Activated B cell treated with CpG ODN at 0.5 μM for 24 hours (primary cell): Measurements from ENCODE around the gene COL23A1. TPM values are rescaled to one million over a fixed set of nuclear protein-coding genes. Genes with fewer than 3 reads are reported as not detected.
A peak's percentile ranks its signal among the peaks of the same experiment; 100 is the strongest.

Experiments
- ATAC-seq: fragments of 200-7000 bp; cut with Tn5 transposase; one replicate; pipeline ENCODE4 v1.10.0; 2021; ENCODE audit warnings: low read depth, mild to moderate bottlenecking, moderate library complexity
- CTCF ChIA-PET: fragments of 350-600 bp; sonication (Branson Sonifier 250); formaldehyde crosslinking; loops from one replicate; lab custom pipeline; 2021; ENCODE audit warnings: antibody characterized with exemption; lab: Charles Lee
- POLR2A ChIA-PET: fragments of 350-600 bp; sonication (Branson Sonifier 250); formaldehyde crosslinking; loops from one replicate; lab custom pipeline; 2021; ENCODE audit warnings: antibody characterized with exemption; lab: Charles Lee
- DNase-seq: peaks from one replicate; pipeline ENCODE4 v3.0.0; 2022
- H3K27ac Mint-ChIP-seq: one replicate; pipeline ENCODE4 v1.8.0; 2020; ENCODE audit warnings: mixed read lengths
- H3K27me3 Mint-ChIP-seq: one replicate; pipeline ENCODE4 v1.8.0; 2021; ENCODE audit warnings: mixed read lengths
- H3K36me3 Mint-ChIP-seq: one replicate; pipeline ENCODE4 v1.8.0; 2021; ENCODE audit warnings: low read depth, mixed read lengths
- H3K4me1 Mint-ChIP-seq: one replicate; pipeline ENCODE4 v1.8.0; 2021; ENCODE audit warnings: mixed read lengths
- H3K4me3 Mint-ChIP-seq: one replicate; pipeline ENCODE4 v1.8.0; 2020; ENCODE audit warnings: mild to moderate bottlenecking, mixed read lengths
- H3K9me3 Mint-ChIP-seq: one replicate; pipeline ENCODE4 v1.8.0; 2020; ENCODE audit warnings: mixed read lengths
- CTCF ChIP-seq: fragments of 200-600 bp; IDR thresholded peaks from one replicate; pipeline ENCODE4 v1.8.0; 2022; ENCODE audit warnings: antibody characterized with exemption, mild to moderate bottlenecking
- intact Hi-C: fragments of 100-400 bp; cut with micrococcal nuclease; formaldehyde crosslinking; loops from one replicate; pipeline ENCODE4 v1.15.1; 2024
- total RNA-seq: library from RNA; stranded (reverse); gene quantifications from 2 replicates; pipeline ENCODE4 v1.2.3, GENCODE V29; 2022

The COL23A1 gene
- total RNA-seq, 1 donor from 2014 or later, result not detected

GRCh38 chr5:178252258-178252657 lies 337.9 kb downstream of the COL23A1 start:
- intact Hi-C loops, result no loop called here
- H3K4me1 Mint-ChIP-seq, result peaks cover 24% of the 10 kb centered on the region
- H3K4me3 Mint-ChIP-seq, result no peak overlapping the region
- H3K27me3 Mint-ChIP-seq, result no peaks in the 10 kb centered on the region
- ChIA-PET POLR2A (interaction anchor here (0.6 kb wide), 1 partner anchor 48 kb away, joined by 3 read pairs; the partner anchor contains the start of gene HNRNPAB), CTCF (interaction anchor here (1.0 kb wide), 1 partner anchor 9 kb away, joined by 3 read pairs; no protein-coding TSS in a partner anchor)
- DNase-seq, result no peak
- ATAC-seq, result no peak
- no peaks in the 10 kb centered on the region for H3K36me3 Mint-ChIP-seq
- TF ChIP-seq CTCF, result no peak
- H3K27ac Mint-ChIP-seq, result no peak overlapping the region
- no peaks in the 10 kb centered on the region for H3K9me3 Mint-ChIP-seq

- Mint-ChIP-seq H3K4me1 (peaks cover 22% of the 10 kb centered on the region), H3K36me3 (no peaks in the 10 kb centered on the region), H3K27ac (no peak overlapping the region), H3K4me3 (no peak overlapping the region), H3K9me3 (no peaks in the 10 kb centered on the region), H3K27me3 (no peaks in the 10 kb centered on the region)
- no peak for TF ChIP-seq CTCF
- CTCF ChIA-PET, result no interaction called here
- ATAC-seq (no peak), DNase-seq (no peak)
- POLR2A ChIA-PET, result interaction anchor here (1.1 to 2.1 kb wide), 3 partner anchors 9 to 17 kb away, joined by 3 to 11 read pairs (median 8); no protein-coding TSS in a partner anchor
- intact Hi-C loops, result no loop called here
Measured at GRCh38 chr5:178250263-178250662, 339.9 kb downstream of the COL23A1 start.

GRCh38 chr5:178249191-178249989 lies 340.8 kb downstream of the COL23A1 start:
- H3K4me3 Mint-ChIP-seq, result no peak overlapping the region
- peaks cover 19% of the 10 kb centered on the region for H3K4me1 Mint-ChIP-seq
- DNase-seq (no peak), ATAC-seq (peak; percentile 39)
- CTCF ChIA-PET, result no interaction called here
- H3K27ac Mint-ChIP-seq, result peak overlapping the region; percentile 46
- no peaks in the 10 kb centered on the region for H3K9me3 Mint-ChIP-seq
- H3K27me3 Mint-ChIP-seq, result no peaks in the 10 kb centered on the region
- no peaks in the 10 kb centered on the region for H3K36me3 Mint-ChIP-seq
- POLR2A ChIA-PET, result interaction anchor here (0.9 to 1.1 kb wide), 2 partner anchors 11 to 45 kb away, joined by 3 read pairs; partner anchors contain the start of gene HNRNPAB
- TF ChIP-seq CTCF, result no peak
- intact Hi-C loops, result no loop called here

GRCh38 chr5:178248750-178249149 lies 341.4 kb downstream of the COL23A1 start:
- H3K4me3 Mint-ChIP-seq, result no peak overlapping the region
- intact Hi-C loops, result no loop called here
- ChIA-PET POLR2A (interaction anchor here (0.9 kb wide), 1 partner anchor 44 kb away, joined by 3 read pairs; the partner anchor contains the start of gene HNRNPAB), CTCF (no interaction called here)
- no peak for TF ChIP-seq CTCF
- peaks cover 19% of the 10 kb centered on the region for H3K4me1 Mint-ChIP-seq
- DNase-seq, result no peak
- no peaks in the 10 kb centered on the region for H3K36me3 Mint-ChIP-seq
- no peak for ATAC-seq
- H3K9me3 Mint-ChIP-seq, result no peaks in the 10 kb centered on the region
- H3K27me3 Mint-ChIP-seq, result no peaks in the 10 kb centered on the region
- H3K27ac Mint-ChIP-seq, result no peak overlapping the region
